Measurements from ENCODE around the gene HLF.
A peak's percentile ranks its signal among the peaks of the same experiment; 100 is the strongest.

Gene HLF

GRCh38 chr17:55264645-55265298, at the start of gene HLF:
HLF (plus strand) TSS chr17:55264960; CDS start chr17:55265485, 525 bp downstream.
- peak; percentile 51 to 66 for DNase-seq (ENCODE audit: low read depth in 1 of 2, low spot score in 1 of 2)

- DNase-seq (ENCODE audit: low read depth in 1 of 2, low spot score in 1 of 2): no peak
Observed at GRCh38 chr17:55215711-55216110, 49.0 kb upstream of the HLF start.

GRCh38 chr17:55216888-55217287, 47.9 kb upstream of the HLF start:
- DNase-seq (ENCODE audit: low read depth in 1 of 2, low spot score in 1 of 2): no peak

GRCh38 chr17:55219459-55219858, 45.3 kb upstream of the HLF start:
- DNase-seq (ENCODE audit: low read depth in 1 of 2, low spot score in 1 of 2): no peak

GRCh38 chr17:55219934-55220333, 44.8 kb upstream of the HLF start:
- DNase-seq (ENCODE audit: low read depth in 1 of 2, low spot score in 1 of 2): no peak

GRCh38 chr17:55223524-55223923, 41.2 kb upstream of the HLF start:
- DNase-seq (ENCODE audit: low read depth in 1 of 2, low spot score in 1 of 2): no peak

- DNase-seq (ENCODE audit: low read depth in 1 of 2, low spot score in 1 of 2): no peak
Observed at GRCh38 chr17:55224746-55225145, 40.0 kb upstream of the HLF start.

GRCh38 chr17:55225237-55225636, 39.5 kb upstream of the HLF start:
- no peak for DNase-seq (ENCODE audit: low read depth in 1 of 2, low spot score in 1 of 2)

- DNase-seq (ENCODE audit: low read depth in 1 of 2, low spot score in 1 of 2): no peak
Observed at GRCh38 chr17:55228683-55229192, 36.0 kb upstream of the HLF start.

- DNase-seq (ENCODE audit: low read depth in 1 of 2, low spot score in 1 of 2): no peak
Observed at GRCh38 chr17:55229276-55229675, 35.5 kb upstream of the HLF start.

- DNase-seq (ENCODE audit: low read depth in 1 of 2, low spot score in 1 of 2): no peak
Observed at GRCh38 chr17:55230716-55231115, 34.0 kb upstream of the HLF start.

- no peak for DNase-seq (ENCODE audit: low read depth in 1 of 2, low spot score in 1 of 2)
Observed at GRCh38 chr17:55233840-55234239, 30.9 kb upstream of the HLF start.

GRCh38 chr17:55236316-55236715, 28.4 kb upstream of the HLF start:
- no peak for DNase-seq (ENCODE audit: low read depth in 1 of 2, low spot score in 1 of 2)

- no peak for DNase-seq (ENCODE audit: low read depth in 1 of 2, low spot score in 1 of 2)
Observed at GRCh38 chr17:55237268-55237667, 27.5 kb upstream of the HLF start.

- DNase-seq (ENCODE audit: low read depth in 1 of 2, low spot score in 1 of 2): no peak
Observed at GRCh38 chr17:55237841-55238178, 26.9 kb upstream of the HLF start.

- peak; percentile 75 to 78 for DNase-seq (ENCODE audit: low read depth in 1 of 2, low spot score in 1 of 2)
Observed at GRCh38 chr17:55238179-55238930, 26.4 kb upstream of the HLF start.

GRCh38 chr17:55238931-55239297, 25.8 kb upstream of the HLF start:
- DNase-seq (ENCODE audit: low read depth in 1 of 2, low spot score in 1 of 2): no peak

GRCh38 chr17:55241097-55241496, 23.7 kb upstream of the HLF start:
- DNase-seq (ENCODE audit: low read depth in 1 of 2, low spot score in 1 of 2): no peak

GRCh38 chr17:55242476-55242875, 22.3 kb upstream of the HLF start:
- DNase-seq (ENCODE audit: low read depth in 1 of 2, low spot score in 1 of 2): no peak

GRCh38 chr17:55245986-55246385, 18.8 kb upstream of the HLF start:
- no peak for DNase-seq (ENCODE audit: low read depth in 1 of 2, low spot score in 1 of 2)

GRCh38 chr17:55246583-55246982, 18.2 kb upstream of the HLF start:
- no peak for DNase-seq (ENCODE audit: low read depth in 1 of 2, low spot score in 1 of 2)

GRCh38 chr17:55248077-55248476, 16.7 kb upstream of the HLF start:
- no peak for DNase-seq (ENCODE audit: low read depth in 1 of 2, low spot score in 1 of 2)

GRCh38 chr17:55249861-55250260, 14.9 kb upstream of the HLF start:
- DNase-seq (ENCODE audit: low read depth in 1 of 2, low spot score in 1 of 2): no peak

Measured in activated T-helper 1 cell treated with anti-CD3 and anti-CD28 coated beads, Interleukin-2, amount 50 U/mL, for 16 hours (primary cell).